AG08396 (cell line): Measurements from ENCODE around the gene PSG11.
A peak's percentile ranks its signal among the peaks of the same experiment; 100 is the strongest.
"Not testable (repeated sequence)": the region's sequence is repeated elsewhere in the genome, so short reads cannot be mapped to it uniquely, and the experiment has no call there.

Source experiments
- DNase-seq: peaks from one replicate; pipeline ENCODE4 v3.0.0; 2012; ENCODE audit warnings: low spot score, mixed read lengths

PSG11 gene

GRCh38 chr19:42988206-42988605 is 38.1 kb downstream of the PSG11 start:
- not testable (repeated sequence) for DNase-seq

GRCh38 chr19:42985588-42985987 is 40.7 kb downstream of the PSG11 start:
- no peak for DNase-seq

GRCh38 chr19:42982111-42982510 is 44.2 kb downstream of the PSG11 start:
- not testable (repeated sequence) for DNase-seq

- DNase-seq: not testable (repeated sequence)
Measured at GRCh38 chr19:42971451-42971850, 54.8 kb downstream of the PSG11 start.

GRCh38 chr19:42965176-42965575 is 61.1 kb downstream of the PSG11 start:
- peak; percentile 34 for DNase-seq

GRCh38 chr19:42961119-42961518 is 65.2 kb downstream of the PSG11 start:
- DNase-seq: no peak
